HG03159 (cell line): ENCODE measurements around the gene BABAM1.
A peak's percentile ranks its signal among the peaks of the same experiment; 100 is the strongest.
"Not testable (repeated sequence)": the region's sequence is repeated elsewhere in the genome, so short reads cannot be mapped to it uniquely, and the experiment has no call there.

Experiments used
- ATAC-seq: cut with Tn5 transposase; IDR thresholded peaks from one replicate; pipeline ENCODE4 v1.9.1; 2021; ENCODE audit warnings: mild to moderate bottlenecking, moderate library complexity; ENCODE audit not compliant: unreplicated experiment

Gene BABAM1

DNA sequence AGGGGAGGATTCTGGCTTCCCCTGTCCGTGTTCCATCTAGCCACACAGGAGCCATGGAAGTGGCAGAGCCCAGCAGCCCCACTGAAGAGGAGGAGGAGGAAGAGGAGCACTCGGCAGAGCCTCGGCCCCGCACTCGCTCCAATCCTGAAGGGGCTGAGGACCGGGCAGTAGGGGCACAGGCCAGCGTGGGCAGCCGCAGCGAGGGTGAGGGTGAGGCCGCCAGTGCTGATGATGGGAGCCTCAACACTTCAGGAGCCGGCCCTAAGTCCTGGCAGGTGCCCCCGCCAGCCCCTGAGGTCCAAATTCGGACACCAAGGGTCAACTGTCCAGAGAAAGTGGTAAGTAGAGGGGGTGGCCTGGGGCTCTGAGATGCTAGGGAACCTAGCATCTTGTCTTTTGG, 1.5 kb downstream of the BABAM1 start:
- no peak for ATAC-seq

DNA sequence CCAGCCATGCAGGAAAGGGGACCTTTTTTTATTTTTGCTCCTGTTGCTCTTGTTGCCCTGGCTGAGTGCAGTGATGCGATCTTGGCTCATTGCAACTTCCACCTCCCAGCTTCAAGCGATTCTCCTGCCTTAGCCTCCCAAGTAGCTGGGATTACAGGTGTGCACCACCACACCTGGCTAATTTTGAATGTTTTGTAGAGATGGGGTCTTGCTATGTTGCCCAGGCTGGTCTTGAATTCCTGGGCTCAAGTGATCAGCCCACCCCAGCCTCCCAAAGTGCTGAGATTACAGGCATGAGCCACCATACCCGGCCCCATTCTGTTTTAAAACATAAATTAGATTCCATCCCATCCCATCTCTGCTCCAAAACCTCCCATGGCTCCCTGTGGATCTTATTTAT, 7.6 kb downstream of the BABAM1 start:
- ATAC-seq = not testable (repeated sequence)

DNA sequence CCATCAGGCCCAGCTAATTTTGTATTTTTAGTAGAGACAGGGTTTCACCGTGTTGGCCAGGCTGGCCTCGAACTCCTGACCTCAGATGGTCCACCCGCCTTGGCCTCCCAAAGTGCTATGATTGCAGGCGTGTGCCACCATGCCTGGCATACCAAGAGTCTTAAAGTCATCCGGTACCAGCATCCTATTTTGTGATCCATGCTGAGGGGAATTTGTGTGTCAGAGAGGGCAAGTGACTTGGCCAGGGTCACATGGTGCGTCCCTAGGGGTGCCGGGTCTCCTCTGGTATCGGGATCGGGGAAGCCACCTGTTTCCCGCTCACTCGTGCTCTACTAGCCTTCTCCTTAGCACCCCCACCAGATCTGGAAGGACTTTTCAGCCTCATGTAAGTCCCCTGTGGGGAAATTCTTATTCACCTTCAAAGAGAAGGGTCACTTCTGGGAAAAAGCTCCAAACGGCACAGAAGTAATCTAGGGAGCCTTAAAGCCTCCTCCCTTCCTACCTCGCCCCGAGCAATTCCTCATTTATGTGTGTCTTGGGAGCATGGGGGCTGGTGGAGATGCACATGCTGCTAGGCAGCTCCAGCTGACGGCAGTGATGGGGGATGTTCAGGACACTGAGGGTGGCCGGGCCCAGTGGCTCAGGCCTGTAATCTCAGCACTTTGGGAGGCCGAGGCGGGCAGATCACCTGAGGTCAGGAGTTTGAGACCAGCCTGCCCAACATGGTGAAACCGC, 8.4 kb downstream of the BABAM1 start:
- no peak for ATAC-seq

DNA sequence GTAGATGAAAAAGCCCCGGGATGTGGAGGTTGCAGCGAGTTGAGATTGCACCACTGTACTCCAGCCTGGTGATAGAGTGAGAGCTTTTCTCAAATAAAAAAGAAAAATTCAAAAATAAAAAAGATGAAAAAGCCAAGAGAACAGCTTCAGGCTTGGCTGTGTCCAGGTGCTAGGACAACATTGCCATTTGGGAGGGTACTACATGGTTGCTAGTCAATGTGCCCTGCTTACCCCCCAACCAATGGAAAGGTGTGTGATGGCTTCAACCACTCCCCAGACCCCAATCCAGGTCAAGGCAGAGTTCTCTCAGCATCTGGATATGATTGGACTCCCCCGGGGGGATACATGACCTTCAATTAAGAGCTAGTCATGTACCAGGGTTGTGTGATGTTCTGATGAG, 12.2 kb downstream of the BABAM1 start:
- ATAC-seq = no peak

DNA sequence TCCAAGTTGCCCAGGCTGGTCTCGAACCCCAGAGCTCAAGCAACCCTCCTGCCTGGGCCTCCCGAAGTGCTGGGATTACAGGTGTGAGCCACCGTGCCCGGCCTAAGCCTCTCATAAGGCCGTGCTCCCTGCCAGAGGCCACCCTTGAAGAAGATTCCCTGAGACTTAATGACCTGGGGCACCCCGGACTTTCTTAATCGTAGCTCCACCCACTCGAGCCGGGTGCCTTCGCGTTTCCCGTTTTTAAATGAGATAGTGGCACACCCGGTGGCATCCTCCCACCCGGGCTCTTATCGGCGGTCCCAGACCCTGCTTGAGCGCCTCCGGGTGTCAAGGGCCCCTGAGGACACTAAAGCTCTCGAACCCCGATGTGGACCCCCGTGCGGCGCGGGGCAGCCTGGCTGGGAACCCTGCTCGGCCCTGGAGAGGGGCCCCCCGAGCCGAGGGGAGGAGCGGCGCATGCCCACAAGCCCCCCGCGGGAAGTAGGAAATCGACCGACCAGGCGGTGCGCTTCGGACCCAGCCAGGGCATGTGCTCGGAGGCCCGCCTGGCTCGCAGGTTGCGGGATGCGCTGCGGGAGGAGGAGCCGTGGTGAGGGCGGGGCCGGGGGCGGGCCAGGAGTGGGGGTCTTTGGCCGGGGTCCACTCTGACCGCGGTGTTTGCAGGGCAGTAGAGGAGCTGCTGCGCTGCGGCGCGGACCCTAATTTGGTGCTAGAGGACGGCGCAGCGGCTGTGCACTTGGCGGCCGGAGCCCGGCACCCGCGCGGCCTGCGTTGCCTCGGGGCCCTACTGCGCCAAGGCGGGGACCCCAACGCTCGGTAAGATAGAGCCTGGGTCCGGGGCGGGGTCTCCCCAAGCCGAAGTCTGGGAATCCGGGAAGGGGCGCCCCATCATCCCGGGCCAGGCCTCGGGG, 14.4 kb downstream of the BABAM1 start, which contains the start of gene ANKLE1:
TSS of gene ANKLE1 (plus strand) at position 511 of the 914 bp plus-strand sequence. CDS start at position 531, 20 bp downstream.
- ATAC-seq = no peak

DNA sequence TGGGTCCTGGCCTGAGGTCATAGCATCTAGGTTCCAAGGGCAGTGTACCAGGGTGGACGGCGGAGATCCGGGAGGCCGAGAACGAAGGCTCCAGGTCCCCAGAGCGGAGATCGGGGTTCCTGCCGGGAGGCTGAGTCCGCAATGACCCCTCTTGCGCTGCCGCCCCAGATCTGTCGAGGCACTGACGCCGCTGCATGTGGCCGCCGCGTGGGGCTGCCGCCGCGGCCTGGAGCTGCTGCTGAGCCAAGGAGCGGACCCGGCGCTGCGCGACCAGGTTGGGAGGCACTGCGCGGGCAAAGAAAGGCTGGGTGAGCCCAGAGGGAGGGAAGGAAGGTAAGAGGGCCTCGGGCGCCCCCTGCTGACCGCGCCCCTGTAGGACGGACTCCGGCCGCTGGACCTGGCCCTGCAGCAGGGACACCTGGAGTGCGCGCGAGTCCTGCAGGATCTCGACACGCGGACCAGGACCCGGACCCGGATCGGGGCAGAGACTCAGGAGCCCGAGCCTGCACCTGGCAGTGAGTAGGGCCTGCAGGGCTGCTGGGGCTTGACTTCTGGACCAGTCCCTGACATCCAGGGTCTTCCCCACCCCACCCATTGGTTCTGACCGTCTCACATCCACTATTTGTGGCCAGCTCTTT, 15.4 kb downstream of the BABAM1 start:
- peak; percentile 63 for ATAC-seq

DNA sequence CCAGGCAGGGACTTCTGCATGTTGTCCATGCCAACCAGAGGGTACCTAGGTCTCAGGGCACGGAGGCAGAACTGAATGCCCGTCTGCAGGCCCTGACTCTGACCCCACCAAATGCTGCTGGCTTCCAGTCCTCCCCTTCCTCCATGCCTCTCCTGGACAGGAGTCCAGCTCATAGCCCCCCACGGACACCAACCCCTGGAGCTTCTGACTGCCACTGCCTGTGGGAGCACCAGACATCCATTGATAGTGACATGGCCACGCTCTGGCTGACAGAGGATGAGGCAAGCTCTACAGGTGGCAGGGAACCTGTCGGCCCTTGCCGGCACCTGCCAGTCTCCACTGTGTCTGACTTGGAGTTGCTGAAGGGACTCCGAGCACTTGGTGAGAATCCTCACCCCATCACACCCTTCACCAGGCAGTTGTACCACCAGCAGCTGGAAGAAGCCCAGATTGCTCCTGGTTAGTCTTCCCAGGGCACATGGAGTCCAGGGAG, 16.3 kb downstream of the BABAM1 start:
- no peak for ATAC-seq

DNA sequence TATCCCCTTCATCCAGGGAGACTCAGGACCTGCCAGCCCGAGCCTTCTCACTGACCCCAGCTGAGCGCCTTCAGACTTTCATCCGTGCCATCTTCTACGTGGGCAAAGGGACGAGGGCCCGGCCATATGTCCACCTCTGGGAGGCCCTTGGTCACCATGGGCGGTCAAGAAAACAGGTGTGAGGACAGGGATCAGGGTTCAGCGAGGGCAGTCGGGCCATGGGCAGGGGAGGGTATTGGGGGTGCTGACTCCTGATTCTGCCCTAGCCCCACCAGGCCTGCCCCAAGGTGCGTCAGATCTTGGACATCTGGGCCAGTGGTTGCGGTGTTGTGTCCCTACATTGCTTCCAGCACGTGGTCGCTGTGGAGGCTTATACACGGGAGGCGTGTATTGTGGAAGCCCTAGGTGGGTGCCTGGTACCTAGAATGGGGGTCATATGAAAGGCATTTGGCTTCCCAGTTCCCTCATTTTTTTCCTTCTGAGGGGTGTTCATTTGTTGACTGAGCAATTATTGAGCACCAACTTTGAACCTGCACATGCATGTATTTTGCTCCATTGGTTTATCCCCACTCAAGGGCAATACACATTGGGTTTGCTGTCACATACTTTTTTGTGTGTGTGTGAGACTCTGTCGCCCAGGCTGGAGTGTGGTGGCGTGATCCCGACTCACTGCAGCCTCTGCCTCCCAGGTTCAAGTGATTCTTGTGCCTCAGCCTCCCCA, 18.3 kb downstream of the BABAM1 start:
- ATAC-seq = no peak

DNA sequence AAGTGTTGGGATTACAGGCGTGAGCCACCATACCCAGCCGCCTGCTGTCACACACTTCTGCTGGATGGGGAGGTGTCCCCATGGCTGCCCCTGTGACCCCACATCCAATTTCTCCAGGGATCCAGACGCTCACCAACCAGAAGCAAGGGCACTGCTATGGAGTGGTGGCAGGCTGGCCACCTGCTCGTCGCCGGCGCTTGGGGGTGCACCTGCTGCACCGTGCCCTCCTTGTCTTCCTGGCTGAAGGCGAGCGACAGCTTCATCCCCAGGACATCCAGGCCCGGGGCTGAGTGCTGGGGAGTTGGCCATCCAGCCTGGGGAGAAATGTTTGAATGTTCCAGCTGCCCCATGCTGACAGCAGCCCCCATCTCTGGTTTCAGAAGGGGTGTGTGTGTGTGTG, 19.0 kb downstream of the BABAM1 start:
- ATAC-seq = no peak

DNA sequence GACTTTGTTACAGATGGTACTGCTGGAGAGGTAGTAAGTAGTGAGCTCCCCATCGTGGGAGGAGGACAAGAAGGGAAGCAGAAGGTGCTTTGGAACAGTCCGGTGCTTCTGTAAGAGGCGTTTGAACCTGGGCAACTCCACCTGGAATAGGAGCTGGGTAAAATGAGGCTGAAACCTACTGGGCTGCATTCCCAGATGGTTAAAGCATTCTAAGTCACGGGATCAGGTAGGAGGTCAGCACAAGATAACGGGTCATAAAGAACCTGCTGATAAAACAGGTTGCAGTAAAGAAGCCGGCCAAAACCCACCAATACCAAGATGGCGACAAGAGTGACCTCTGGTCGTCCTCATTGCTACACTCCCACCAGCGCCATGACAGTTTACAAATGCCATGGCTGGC, 19.5 kb downstream of the BABAM1 start:
- ATAC-seq = no peak

DNA sequence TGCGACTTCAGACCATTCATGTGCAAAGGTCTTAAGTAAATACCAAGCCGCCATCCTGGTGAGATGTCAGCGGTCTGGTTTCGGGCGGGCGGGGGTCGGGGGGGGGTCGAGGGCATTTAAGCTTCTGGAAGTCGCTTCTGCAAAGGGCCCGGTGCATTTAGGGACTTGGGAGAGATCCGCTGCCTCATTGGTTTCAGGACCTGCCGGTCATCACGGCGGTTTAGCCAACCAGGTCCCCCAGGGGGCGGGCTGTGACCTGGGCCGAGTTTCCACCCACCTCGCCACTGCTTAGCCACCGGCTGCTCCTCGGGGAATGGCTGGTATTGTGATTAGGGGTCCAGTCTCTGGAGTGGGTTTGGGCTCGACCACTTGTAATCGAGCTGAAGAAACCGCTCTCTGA, 22.2 kb downstream of the BABAM1 start:
- no peak for ATAC-seq

DNA sequence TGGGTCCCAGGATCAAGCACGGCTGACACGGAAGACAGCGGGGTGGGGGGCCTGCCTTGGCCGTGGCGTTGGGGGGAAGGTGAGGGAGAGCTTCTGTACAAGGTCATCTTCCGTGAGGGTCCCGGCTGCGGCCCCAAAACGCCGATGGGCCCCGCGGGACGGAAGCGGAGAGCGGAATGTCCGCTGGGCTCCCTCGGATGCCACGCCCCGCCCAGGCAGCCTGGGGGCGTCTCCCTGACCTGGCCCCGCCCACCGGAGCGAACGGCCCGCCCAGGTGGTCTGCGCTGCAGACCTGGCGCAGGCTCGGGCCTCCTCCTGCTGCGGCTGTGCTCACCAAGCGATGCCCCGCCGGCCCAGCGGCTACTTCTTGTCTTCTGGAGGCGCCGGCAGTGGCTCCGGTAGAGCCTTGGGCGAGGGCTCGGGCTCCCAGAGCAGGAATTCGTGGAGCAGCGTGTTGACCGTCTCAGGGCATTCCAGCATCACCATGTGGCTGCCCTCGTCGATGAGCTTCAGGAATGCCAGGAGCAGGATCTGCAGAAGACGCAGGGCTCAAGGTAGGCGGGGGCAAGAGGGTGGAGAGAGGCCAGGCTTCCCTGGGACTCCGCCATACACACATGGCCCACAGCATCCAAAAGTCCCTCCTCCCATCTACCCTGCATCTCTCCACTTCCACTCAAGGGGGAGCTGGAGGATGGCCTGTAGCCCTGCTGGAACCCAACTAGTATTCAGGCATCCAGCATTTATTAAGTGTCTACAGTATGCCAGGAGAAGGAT, 25.2 kb downstream of the BABAM1 start:
- ATAC-seq = peak; percentile 81

DNA sequence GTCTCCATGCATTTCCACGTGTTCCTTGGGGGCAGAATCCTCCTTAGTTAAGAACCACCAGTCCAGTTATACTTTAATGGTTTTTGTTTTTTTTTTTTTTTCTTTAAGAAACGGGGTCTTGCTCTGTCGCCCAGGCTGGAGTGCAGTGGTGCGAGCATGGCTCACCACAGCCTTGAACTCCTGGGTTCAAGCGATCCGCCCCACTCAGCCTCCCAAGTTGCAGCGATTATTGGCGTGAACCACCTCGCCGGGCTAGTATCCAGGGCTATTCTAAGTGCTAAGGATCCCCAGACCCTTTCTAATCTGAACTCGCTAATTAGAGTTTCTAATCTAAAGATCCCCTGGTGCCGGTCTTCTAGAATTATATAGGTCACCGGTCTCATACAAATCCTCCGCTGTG, 26.4 kb downstream of the BABAM1 start:
- no peak for ATAC-seq

DNA sequence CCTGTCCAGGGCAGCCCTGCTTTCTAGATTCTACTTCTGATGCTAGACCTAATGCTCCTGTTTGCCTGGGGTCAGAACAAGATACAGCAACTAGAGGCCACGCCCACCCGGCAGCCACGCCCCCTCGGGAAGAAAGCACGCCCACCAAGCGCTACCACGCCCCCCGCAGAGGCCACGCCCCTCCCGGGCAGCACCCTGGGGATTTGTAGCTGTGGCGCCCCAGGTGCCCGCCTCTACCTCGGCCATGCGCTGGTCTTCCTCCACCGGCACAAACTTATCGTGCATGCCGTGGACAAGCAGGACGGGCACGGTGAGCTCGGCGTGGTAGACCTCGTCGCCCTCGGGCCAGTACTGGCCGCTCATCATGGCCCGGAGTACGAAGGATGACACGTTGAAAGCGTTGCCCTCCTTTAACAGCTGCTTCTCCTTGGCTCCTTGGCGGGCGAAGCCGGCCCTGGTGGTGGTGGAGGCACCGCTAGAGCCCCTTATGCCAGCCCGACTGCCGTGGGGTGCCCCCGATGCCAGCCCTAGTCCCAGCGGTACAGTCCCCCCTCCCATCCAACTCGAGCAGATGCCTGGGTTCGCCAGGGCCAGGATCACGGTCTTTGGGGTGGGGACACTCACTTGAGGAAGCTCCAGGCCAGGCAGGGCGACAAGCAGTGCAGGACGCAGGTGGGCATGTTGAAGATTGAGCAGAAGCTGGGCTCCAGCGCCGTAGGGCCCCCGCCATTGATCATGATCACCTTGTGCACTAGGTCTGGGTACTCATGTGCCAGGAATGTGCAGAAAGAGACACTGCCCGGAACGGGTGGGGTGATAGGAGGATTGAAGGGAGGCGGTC, 27.0 kb downstream of the BABAM1 start:
- no peak for ATAC-seq

DNA sequence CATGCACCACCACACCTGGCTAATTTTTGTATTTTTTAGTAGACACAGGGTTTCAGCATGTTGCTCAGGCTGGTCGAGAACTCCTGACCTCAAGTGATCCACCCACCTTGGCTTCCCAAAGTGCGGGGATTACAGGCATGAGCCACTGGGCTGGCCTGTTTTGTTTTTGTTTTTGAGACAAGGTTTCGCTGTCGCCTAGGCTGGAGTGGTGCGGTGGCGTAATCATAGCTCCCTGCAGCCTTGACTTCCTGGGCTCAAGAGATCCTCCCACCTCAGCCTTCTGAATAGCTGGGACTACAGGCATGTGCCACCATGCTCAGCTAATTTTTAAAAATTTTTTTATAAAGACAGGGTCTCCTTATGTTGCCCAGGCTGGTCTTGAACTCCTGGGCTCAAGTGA, 28.3 kb downstream of the BABAM1 start:
- not testable (repeated sequence) for ATAC-seq

DNA sequence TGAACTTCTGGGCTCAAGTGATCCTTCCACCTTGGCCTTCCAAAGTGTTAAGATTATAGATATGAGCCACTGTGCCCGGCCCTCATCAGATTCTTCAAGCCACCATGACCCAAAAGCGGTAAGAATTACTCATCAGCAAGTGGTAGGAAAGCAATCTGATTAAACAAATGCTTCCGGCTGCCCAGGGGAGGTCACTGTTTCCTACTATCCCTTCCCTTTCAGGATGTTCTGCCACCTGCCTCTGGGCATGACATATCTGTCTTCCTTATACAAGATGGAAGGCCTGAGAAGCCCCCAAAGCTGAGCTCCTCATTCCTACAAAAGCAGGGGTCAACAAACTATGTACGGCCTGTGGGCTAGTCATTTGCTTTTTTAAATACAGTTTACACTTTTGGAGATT, 29.0 kb downstream of the BABAM1 start:
- no peak for ATAC-seq

DNA sequence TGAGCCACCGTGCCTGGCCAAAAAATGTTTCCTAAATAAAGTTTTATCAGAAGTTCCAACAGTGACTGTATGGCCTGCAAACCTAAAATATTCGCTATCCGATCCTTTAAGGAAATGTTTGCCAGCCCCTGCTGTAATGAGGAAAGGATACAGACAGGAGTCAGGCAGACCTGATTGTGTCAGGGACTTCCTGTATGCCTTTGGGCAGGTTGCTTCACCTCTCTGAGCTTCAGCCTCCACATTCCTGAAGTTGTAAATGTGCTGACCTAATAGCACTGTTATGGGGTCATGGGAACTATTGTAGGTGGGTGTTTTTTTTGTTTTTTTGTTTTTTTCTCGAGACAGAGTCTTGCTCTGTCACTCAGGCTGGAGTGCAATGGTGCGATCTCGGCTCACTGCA, 29.7 kb downstream of the BABAM1 start:
- no peak for ATAC-seq

DNA sequence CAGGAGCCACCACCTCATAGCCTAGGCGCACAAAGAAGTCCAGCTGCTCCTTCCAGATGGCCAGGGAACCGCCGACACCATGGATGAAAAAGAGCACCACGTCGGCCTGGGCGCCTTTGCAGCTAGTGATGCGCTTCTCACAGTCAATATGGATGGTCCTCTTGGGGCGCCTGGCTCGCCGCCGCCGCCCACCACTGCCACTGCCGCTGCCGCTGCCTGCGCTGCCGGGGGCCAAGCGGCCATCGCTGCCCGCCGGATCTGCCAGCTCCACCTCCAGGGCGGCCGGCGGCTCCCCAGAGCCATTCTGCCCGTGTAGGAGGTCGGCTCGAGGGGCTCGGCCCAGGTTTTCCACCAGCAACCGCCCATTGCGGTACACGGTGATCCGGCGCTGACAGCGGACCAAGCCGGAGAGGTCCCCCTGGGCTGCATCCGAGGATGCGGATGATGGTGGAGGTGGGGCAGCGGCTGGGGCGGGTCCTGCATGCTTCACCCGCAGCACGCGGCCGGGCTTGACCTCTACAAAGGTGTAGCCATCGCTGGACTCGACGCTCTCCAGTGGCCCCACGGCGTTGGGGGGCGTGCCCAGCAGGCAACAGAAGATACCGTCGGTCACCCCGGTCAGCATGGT, 33.9 kb downstream of the BABAM1 start:
- no peak for ATAC-seq
